GM13976 (cell line): Measurements from ENCODE around the gene HSBP1.

Experiments
- DNase-seq: peaks from one replicate; pipeline ENCODE4 v3.0.0; 2012; ENCODE audit warnings: low spot score
- in situ Hi-C: fragments of 300-500 bp; cut with MboI; formaldehyde crosslinking; loops from one replicate; pipeline ENCODE4 v1.12.0; 2022; ENCODE audit warnings: low sequenced_read_pairs, mixed read lengths, inconsistent platforms; ENCODE audit not compliant: unreplicated experiment
- TF ChIP-seq, protein P1 (sequence below): IDR thresholded peaks from 2 replicates; pipeline ENCODE4 v1.5.1; 2012; ENCODE audit warnings: borderline replicate concordance, mild to moderate bottlenecking; ENCODE audit not compliant: insufficient read depth; ENCODE audit errors: extremely low read depth, missing control alignments, control extremely low read depth

The HSBP1 gene

DNA sequence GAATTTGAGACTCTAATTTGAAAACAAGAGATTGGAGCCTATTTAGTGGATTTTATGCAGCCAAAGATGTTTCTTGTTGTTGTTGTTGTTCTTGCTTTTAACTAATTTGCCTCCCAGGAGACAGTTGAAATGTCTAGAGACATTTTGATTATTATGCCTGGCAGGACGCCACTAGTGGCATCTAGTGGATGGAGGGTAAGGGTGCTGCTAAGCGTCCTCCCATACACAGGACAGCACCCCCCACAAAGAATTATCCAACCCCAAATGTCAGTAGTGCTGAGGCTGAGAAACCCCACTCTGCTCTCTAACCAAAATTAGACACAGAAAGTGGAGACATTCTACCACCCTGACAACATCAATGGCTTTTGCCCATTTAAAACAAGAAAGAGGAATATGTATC, 15.4 kb upstream of the HSBP1 start:
- DNase-seq: no peak
- TF ChIP-seq, protein P1, sequence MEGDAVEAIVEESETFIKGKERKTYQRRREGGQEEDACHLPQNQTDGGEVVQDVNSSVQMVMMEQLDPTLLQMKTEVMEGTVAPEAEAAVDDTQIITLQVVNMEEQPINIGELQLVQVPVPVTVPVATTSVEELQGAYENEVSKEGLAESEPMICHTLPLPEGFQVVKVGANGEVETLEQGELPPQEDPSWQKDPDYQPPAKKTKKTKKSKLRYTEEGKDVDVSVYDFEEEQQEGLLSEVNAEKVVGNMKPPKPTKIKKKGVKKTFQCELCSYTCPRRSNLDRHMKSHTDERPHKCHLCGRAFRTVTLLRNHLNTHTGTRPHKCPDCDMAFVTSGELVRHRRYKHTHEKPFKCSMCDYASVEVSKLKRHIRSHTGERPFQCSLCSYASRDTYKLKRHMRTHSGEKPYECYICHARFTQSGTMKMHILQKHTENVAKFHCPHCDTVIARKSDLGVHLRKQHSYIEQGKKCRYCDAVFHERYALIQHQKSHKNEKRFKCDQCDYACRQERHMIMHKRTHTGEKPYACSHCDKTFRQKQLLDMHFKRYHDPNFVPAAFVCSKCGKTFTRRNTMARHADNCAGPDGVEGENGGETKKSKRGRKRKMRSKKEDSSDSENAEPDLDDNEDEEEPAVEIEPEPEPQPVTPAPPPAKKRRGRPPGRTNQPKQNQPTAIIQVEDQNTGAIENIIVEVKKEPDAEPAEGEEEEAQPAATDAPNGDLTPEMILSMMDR: no peak
- in situ Hi-C loops: no loop called here

DNA sequence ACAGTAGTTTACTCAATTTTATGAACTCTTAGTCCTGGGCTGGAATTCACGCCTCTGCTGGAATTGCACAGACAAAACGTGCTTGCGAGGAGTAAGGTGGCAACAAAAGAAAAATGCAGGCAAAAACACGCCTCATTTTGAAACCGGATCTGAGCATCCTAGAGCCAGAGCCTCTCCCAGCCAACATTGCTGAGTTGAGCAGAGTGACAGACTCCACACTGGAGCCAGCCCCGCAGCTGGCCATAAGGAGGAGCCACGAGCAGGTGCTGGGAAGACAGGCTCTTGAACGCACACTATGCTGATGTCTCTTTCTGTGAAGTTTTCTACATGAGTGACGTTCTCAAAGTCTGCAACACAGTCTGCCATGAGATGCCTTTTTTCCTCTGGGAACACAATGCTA, 14.6 kb upstream of the HSBP1 start:
- in situ Hi-C loops: no loop called here
- no peak for DNase-seq
- TF ChIP-seq, protein P1: no peak

DNA sequence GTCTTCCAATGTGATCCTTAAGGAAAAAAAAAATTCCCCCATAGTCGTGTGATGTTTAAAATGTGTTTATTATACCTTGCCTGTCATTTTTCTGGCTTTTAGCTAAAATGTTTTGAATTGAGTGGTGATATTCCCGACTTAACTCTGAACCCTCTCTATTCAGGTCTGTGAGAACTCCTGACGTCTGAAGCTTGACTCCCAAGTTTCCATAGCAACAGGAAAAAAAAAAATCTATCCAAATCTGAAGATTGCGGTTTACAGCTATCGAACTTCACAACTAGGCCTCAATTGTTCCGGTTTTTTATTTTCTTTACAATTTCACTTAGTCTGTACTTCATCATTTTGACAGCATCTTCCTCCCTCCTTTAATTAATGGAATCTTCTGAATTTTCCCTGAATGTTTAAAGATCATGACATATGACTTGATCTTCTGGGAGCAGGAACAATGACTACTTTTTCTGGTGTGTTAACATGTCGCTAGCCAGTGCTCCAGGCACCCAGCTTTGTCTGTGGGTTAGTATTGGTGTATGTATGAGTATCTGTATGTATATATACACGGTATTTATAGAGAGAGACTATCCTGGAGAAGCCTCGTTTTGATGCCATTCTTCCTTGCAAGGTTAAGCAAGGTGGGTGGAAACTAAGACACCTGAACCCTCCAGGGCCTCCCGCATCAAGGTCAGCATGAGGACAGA, 12.8 kb upstream of the HSBP1 start:
- TF ChIP-seq, protein P1: no peak
- in situ Hi-C loops: no loop called here
- DNase-seq: no peak

DNA sequence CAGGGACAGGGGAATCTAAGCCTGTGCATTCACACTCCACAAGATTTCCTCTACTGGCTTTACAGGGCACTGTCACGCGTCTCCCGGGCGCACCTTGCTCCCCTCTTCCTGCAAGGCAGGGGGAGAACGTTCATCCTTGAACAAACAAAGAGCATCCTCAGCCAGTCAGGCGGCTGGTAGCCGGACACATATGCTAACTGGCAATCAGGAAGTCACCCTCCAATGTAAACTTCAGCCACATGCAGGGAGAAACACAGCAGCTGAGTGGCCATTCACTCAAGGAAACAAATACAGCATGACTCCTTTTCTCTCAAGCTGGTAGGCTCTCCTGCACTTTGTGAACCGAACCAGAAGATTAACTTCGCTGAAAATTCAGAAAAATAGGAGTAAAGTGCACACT, 10.8 kb upstream of the HSBP1 start:
- TF ChIP-seq, protein P1: no peak
- in situ Hi-C loops: no loop called here
- no peak for DNase-seq

DNA sequence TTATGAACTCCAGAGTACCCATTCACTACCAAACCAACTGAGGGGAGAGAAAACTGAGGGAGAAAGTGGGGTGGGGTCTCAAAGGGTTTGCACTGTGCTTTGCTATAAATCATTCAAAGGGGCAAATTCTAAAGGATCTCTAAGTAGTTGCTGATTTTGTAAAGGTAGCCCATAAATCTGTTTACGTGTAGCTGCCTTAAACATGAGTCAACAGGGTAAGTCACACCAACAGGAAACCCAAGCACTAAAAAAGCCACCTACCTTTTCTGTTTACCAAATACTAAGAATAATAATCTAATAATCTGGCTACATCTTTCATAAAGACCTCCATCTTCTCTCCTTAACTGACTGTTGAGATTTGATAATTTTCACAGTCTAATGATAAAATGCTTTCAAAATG, 8.4 kb upstream of the HSBP1 start:
- in situ Hi-C loops: no loop called here
- TF ChIP-seq, protein P1: no peak
- no peak for DNase-seq

DNA sequence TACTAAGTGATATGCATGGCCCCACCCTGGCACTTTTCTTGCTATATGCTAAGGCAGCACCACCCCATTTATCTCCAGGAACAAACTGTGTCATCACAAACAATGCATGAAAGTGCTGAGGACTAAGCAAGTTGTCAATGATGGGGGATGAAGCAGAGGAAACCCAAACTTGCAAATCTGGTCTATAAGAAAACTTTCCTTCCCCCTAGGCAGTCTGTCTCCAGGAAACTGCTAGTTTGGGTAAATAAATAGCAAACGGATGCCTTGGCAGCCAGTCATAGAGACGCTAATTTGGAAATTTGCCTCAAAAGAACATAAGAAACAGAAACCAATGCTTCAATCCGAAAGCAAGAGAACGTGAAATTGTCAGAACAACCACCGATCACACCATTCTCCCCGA, 5.6 kb upstream of the HSBP1 start:
- in situ Hi-C loops: no loop called here
- TF ChIP-seq, protein P1: no peak
- DNase-seq: no peak
